ENCODE measurements around the gene KCNQ4. TPM values are rescaled to one million over a fixed set of nuclear protein-coding genes. Genes with fewer than 3 reads are reported as not detected.

KCNQ4 gene
- total and polyA plus RNA-seq, 2 of the 4 experiments (the other 2 are of a cell fraction): 0.07 TPM; not detected in 1

DNA sequence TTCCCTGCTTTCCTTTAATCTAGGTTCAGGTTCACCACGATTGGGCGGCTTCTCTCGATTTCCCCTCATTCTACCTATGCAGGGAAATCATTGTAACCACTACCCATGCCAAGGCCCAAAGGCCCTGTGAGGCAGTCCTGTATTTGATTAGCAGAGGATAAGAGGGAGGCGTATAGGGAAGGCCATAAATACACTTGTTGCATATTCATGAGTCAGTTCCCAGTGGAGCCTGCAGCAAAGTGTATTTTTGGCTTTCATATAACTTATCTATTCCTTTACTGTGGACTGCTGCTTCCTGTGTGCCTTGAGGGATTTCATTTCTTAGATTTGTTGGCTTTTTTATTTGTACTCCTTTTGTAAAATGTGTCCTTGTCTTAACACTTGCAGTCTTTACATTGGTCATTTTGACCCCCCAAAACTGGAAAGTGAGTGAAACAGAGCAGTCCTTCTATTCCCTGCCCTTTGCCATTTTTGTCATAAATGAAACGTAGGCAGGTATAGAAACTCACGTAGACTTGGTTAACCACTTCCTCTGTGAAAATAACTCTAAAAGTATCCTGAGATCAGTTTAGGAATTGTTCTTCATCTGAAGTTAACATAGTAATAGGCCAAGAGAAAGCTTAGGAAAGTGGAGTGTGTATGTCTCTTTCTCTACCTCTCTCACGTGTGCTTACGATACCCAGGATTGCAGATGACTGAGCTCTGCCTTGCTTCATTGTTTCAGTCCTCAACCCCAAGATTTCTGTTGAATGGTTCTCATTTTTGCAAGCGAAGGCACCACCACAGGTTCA is 19.6 kb upstream of the KCNQ4 start (continued):
- TF ChIP-seq SMC3 (IDR thresholded peaks at IDR 0.05; ENCODE audit: low read depth, low read length): no peak

DNA sequence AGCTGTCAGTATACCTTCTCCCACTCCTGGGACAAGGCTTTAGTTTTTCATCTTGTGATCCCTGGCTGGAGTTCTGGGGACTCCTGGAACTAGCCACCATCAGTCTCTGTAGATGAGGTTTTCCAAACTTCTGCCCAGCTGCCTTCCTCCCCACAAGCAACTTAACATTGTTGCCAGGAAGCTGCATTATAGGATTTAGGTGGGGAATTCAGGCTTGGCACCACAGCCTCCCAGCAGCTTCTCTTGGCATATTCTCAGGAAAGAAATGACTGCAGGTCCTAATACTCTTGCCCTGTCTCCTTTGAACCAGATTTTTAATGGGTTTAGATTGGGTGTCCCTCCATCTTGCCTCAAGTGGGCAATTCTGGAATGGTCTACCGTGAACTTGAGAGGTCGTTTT is 18.6 kb upstream of the KCNQ4 start:
- POLR2A ChIA-PET (ENCODE audit: unreplicated experiment): no interaction called here
- no peak for TF ChIP-seq RAD21 (IDR thresholded peaks at IDR 0.05; ENCODE audit: low read length)
- no peak for TF ChIP-seq MXI1 (IDR thresholded peaks at IDR 0.05; ENCODE audit: borderline replicate concordance, low read depth, low read length)
- TF ChIP-seq CHD1 (IDR thresholded peaks at IDR 0.05; ENCODE audit: low read depth, low read length): no peak
- TF ChIP-seq MAZ (IDR thresholded peaks at IDR 0.05; ENCODE audit: borderline replicate concordance, low read depth, low read length): no peak
- TF ChIP-seq CEBPB (IDR thresholded peaks at IDR 0.05; ENCODE audit: low read depth, low read length): no peak
- no peak for TF ChIP-seq POLR2A (IDR thresholded peaks at IDR 0.05; ENCODE audit: low read depth, low read length)
- Histone ChIP-seq H4K20me1 (ENCODE audit: insufficient read depth, low read length) (no peaks in the 10 kb centered on the region), H2AK5ac (ENCODE audit: low read depth, low read length) (no peak overlapping the region), H3K27ac (ENCODE audit: insufficient read depth, low read length) (no peak overlapping the region), H3K56ac (ENCODE audit: extremely low read depth, insufficient read depth, low read length) (no peak overlapping the region), H2BK15ac (ENCODE audit: low read depth, low read length) (no peak overlapping the region), H3K4ac (ENCODE audit: low read depth, low read length) (no peak overlapping the region), H3K27me3 (ENCODE audit: control insufficient read depth, insufficient read depth, low read length) (no peaks in the 10 kb centered on the region), H3K79me1 (ENCODE audit: low read depth in 1 of 2, low read length in 2 of 2) (no peaks in the 10 kb centered on the region; a peak in 1 of 4 replicates), H3K23ac (ENCODE audit: low read depth, low read length) (no peak overlapping the region), H3K9ac (ENCODE audit: low read depth, low read length) (no peak overlapping the region), H3K36me3 (ENCODE audit: control insufficient read depth, insufficient read depth, low read length) (peaks cover 49% of the 10 kb centered on the region), H4K91ac (ENCODE audit: insufficient read depth, low read depth, low read length) (no peak overlapping the region), H2BK5ac (ENCODE audit: low read depth, low read length, poor library complexity, severe bottlenecking) (no peak overlapping the region), H2AFZ (replicated peaks; ENCODE audit: low read length, poor library complexity) (no peak overlapping the region), H2BK120ac (ENCODE audit: low read depth, low read length) (no peak overlapping the region), H3K14ac (replicated peaks; ENCODE audit: low read depth, low read length) (no peak overlapping the region), H2BK20ac (ENCODE audit: low read depth, low read length) (no peak overlapping the region), H3K18ac (ENCODE audit: low read depth, low read length) (no peak overlapping the region), H3K4me2 (ENCODE audit: low read depth, low read length) (no peak overlapping the region), H4K5ac (ENCODE audit: low read depth, low read length) (no peak overlapping the region), H3K9me1 (ENCODE audit: insufficient read depth, low read length) (peaks cover 12% of the 10 kb centered on the region; the same call in 1 of the 2 replicates), H2AK9ac (replicated peaks; ENCODE audit: low read depth, low read length, poor library complexity) (no peak overlapping the region), H3K4me1 (ENCODE audit: control insufficient read depth, insufficient read depth, low read length) (peaks cover 2% of the 10 kb centered on the region; the same call in 1 of the 2 replicates), H3K4me3 (ENCODE audit: insufficient read depth, low read depth, low read length) (no peak overlapping the region), H3K9me3 (ENCODE audit: control insufficient read depth, insufficient read depth, low read length) (no peaks in the 10 kb centered on the region), H4K8ac (ENCODE audit: low read depth in 2 of 2, low read length in 2 of 2) (no peak overlapping the region)
- BruUV-seq (replicated peaks): no TSS peak
- in situ Hi-C loops (cut with MboI; ENCODE audit: low sequenced_read_pairs) (no loop called here), intact Hi-C loops (cut with micrococcal nuclease) (no loop called here), dilution Hi-C loops (cut with HindIII; ENCODE audit: low sequenced_read_pairs, unreplicated experiment) (no loop called here)
- no peak for ATAC-seq (ENCODE audit: low read depth)
- CTCF ChIA-PET: interaction anchor here (1.8 kb wide), 1 partner anchor 9 kb away, joined by 7 read pairs; no protein-coding TSS in a partner anchor
- DNase-seq: no peak
- WGBS, 2 experiments (ENCODE audit: extremely low coverage in 2 of 2, insufficient read length in 1 of 2): no CpG with 5 or more reads among the region's 2 CpGs

All from IMR-90 (cell line).